ENCODE data around the gene NNT. TPM values are rescaled to one million over a fixed set of nuclear protein-coding genes. Genes with fewer than 3 reads are reported as not detected.

NNT gene
- total RNA-seq, 1 experiment from 2014 or later = 112 TPM

DNA sequence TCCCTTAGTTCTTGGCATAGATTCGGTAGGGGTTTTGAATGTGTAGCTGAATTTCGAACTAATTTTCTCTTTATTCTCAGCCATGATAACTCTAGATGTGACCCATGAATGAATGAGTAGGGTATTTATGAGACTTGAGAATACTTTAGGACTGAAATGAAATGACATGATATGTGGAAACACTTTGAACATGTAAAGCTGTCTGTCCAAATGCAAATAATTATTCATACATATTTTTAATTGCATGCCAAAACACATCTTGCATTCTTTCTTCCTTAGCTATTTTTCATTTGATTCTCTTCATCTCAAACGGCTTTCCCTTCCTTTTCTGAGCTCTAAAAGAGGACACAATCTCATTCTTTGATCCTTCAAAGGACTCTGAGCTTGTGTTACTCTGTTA, 3.4 kb downstream of the NNT start:
- Histone ChIP-seq H3K4me3 (no peak overlapping the region), H3F3A (ENCODE audit: insufficient read depth, low read depth) (peaks cover 8% of the 10 kb centered on the region; the same call in 1 of the 2 replicates), H3K9me2 (ENCODE audit: insufficient read depth) (no peaks in the 10 kb centered on the region), H2AFZ (no peak overlapping the region), H3K36me3 (ENCODE audit: low read depth) (no peaks in the 10 kb centered on the region; the same call in 1 of the 2 replicates), H3K79me2 (ENCODE audit: low read depth) (no peaks in the 10 kb centered on the region), H3K4me1 (replicated peaks; ENCODE audit: insufficient read depth) (peaks cover 17% of the 10 kb centered on the region), H3K27ac (no peak overlapping the region), H4K20me1 (ENCODE audit: insufficient read depth) (no peaks in the 10 kb centered on the region), H3K4me2 (no peak overlapping the region), H3K9me3 (ENCODE audit: insufficient read depth, low read depth) (no peaks in the 10 kb centered on the region), H3K27me3 (ENCODE audit: insufficient read depth, low read depth) (no peaks in the 10 kb centered on the region)
- POLR2A ChIA-PET (ENCODE audit: unreplicated experiment) = no interaction called here
- no TSS peak for BruUV-seq (replicated peaks)
- CTCF ChIA-PET = no interaction called here
- TF ChIP-seq, protein P1, sequence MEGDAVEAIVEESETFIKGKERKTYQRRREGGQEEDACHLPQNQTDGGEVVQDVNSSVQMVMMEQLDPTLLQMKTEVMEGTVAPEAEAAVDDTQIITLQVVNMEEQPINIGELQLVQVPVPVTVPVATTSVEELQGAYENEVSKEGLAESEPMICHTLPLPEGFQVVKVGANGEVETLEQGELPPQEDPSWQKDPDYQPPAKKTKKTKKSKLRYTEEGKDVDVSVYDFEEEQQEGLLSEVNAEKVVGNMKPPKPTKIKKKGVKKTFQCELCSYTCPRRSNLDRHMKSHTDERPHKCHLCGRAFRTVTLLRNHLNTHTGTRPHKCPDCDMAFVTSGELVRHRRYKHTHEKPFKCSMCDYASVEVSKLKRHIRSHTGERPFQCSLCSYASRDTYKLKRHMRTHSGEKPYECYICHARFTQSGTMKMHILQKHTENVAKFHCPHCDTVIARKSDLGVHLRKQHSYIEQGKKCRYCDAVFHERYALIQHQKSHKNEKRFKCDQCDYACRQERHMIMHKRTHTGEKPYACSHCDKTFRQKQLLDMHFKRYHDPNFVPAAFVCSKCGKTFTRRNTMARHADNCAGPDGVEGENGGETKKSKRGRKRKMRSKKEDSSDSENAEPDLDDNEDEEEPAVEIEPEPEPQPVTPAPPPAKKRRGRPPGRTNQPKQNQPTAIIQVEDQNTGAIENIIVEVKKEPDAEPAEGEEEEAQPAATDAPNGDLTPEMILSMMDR (conservative IDR thresholded peaks at IDR 0.05) = no peak
- no peak for TF ChIP-seq EZH2 (IDR thresholded peaks at IDR 0.05; ENCODE audit: low read depth)
- intact Hi-C loops (cut with micrococcal nuclease; ENCODE audit: unreplicated experiment) = loop anchor here (10.0 kb wide), 1 partner anchor 212 kb away; no protein-coding TSS in a partner anchor
- no peak for DNase-seq

DNA sequence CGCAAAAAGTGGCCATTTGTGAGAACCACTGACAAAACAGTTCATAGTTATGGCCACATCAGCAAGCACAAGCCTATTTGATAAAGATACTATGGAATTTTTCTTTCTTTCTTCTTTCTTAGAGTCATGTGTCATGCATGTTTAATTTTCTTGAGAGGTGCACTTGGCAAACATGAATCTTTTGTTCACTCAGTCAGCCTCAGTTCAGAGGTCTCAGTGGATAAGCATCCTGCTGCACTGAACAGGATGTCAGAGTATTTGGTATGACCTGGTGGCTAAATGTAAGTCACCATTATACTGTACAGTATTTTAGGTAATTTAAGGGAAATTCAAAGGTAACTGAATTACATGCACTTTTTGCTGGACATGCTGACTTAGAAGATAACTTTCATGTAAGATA, 5.4 kb downstream of the NNT start:
- intact Hi-C loops (cut with micrococcal nuclease; ENCODE audit: unreplicated experiment) = loop anchor here (10.0 kb wide), 1 partner anchor 214 kb away; no protein-coding TSS in a partner anchor
- Histone ChIP-seq H3K36me3 (ENCODE audit: low read depth) (no peaks in the 10 kb centered on the region; the same call in 1 of the 2 replicates), H3K79me2 (ENCODE audit: low read depth) (no peaks in the 10 kb centered on the region), H3K9me2 (ENCODE audit: insufficient read depth) (no peaks in the 10 kb centered on the region), H3K9me3 (ENCODE audit: insufficient read depth, low read depth) (no peaks in the 10 kb centered on the region), H3K27me3 (ENCODE audit: insufficient read depth, low read depth) (no peaks in the 10 kb centered on the region), H3K4me1 (replicated peaks; ENCODE audit: insufficient read depth) (0 out of 2 replicates have a peak, but pooled peaks cover 5% of the 10 kb centered on the region), H3K27ac (no peak overlapping the region), H3K4me2 (no peak overlapping the region), H4K20me1 (ENCODE audit: insufficient read depth) (no peaks in the 10 kb centered on the region), H3F3A (ENCODE audit: insufficient read depth, low read depth) (peaks cover 7% of the 10 kb centered on the region; the same call in 1 of the 2 replicates), H2AFZ (no peak overlapping the region), H3K4me3 (no peak overlapping the region)
- no peak for DNase-seq
- no peak for TF ChIP-seq EZH2 (IDR thresholded peaks at IDR 0.05; ENCODE audit: low read depth)
- TF ChIP-seq, protein P1 (conservative IDR thresholded peaks at IDR 0.05) = no peak
- no TSS peak for BruUV-seq (replicated peaks)
- ChIA-PET POLR2A (ENCODE audit: unreplicated experiment) (no interaction called here), CTCF (no interaction called here)

- intact Hi-C loops (cut with micrococcal nuclease; ENCODE audit: unreplicated experiment) = loop anchor here (10.0 kb wide), 1 partner anchor 215 kb away; no protein-coding TSS in a partner anchor
- Histone ChIP-seq H3K9me2 (ENCODE audit: insufficient read depth) (no peaks in the 10 kb centered on the region), H3K79me2 (ENCODE audit: low read depth) (no peaks in the 10 kb centered on the region), H4K20me1 (ENCODE audit: insufficient read depth) (no peaks in the 10 kb centered on the region), H3K27ac (no peak overlapping the region), H3K9me3 (ENCODE audit: insufficient read depth, low read depth) (no peaks in the 10 kb centered on the region), H3K36me3 (ENCODE audit: low read depth) (no peaks in the 10 kb centered on the region; the same call in 1 of the 2 replicates), H3K27me3 (ENCODE audit: insufficient read depth, low read depth) (no peaks in the 10 kb centered on the region), H3K4me1 (replicated peaks; ENCODE audit: insufficient read depth) (no peaks in the 10 kb centered on the region), H2AFZ (no peak overlapping the region), H3F3A (ENCODE audit: insufficient read depth, low read depth) (no peaks in the 10 kb centered on the region), H3K4me3 (no peak overlapping the region), H3K4me2 (no peak overlapping the region)
- TF ChIP-seq, protein P1 (conservative IDR thresholded peaks at IDR 0.05) = peak; percentile 64
- TF ChIP-seq EZH2 (IDR thresholded peaks at IDR 0.05; ENCODE audit: low read depth) = no peak
- CTCF ChIA-PET = interaction anchor here (0.6 to 1.4 kb wide), 3 partner anchors 92 to 925 kb away, joined by 6 to 16 read pairs (median 6); partner anchors contain the start of gene TMEM267
- POLR2A ChIA-PET (ENCODE audit: unreplicated experiment) = no interaction called here
- BruUV-seq (replicated peaks) = no TSS peak
- DNase-seq = no peak
These were observed 6.8 kb downstream of the NNT start for GRCh38 chr5:43609752-43610151.

Measured in PC-9 (cell line).